WTC11 (cell line): ENCODE data around the gene BCKDHA. TPM values are rescaled to one million over a fixed set of nuclear protein-coding genes. Genes with fewer than 3 reads are reported as not detected.

Experiments
- ATF1 ChIP-seq: sonication (generic); formaldehyde crosslinking; IDR thresholded peaks from 2 replicates; pipeline ENCODE4 v1.8.1; 2023; ENCODE audit warnings: mild to moderate bottlenecking, moderate library complexity, missing genetic modification reagents
- FOXJ3 ChIP-seq: sonication (generic); formaldehyde crosslinking; IDR thresholded peaks from 2 replicates; pipeline ENCODE4 v1.9.0; 2021; ENCODE audit warnings: missing genetic modification reagents, mild to moderate bottlenecking, borderline replicate concordance
- FOXK1 ChIP-seq: sonication (generic); formaldehyde crosslinking; IDR thresholded peaks from 2 replicates; pipeline ENCODE4 v1.8.0; 2022; ENCODE audit warnings: mild to moderate bottlenecking, moderate library complexity, missing genetic modification reagents
- IRF2 ChIP-seq: sonication (generic); formaldehyde crosslinking; IDR thresholded peaks from 2 replicates; pipeline ENCODE4 v1.8.0; 2022; ENCODE audit warnings: low read depth, missing genetic modification reagents, borderline replicate concordance
- NR1H2 ChIP-seq: sonication (generic); formaldehyde crosslinking; IDR thresholded peaks from 2 replicates; pipeline ENCODE4 v1.9.0; 2021; ENCODE audit warnings: mild to moderate bottlenecking, moderate library complexity, missing genetic modification reagents
- total RNA-seq: library from RNA; stranded (reverse); gene quantifications from 3 replicates; pipeline ENCODE4 v1.2.3, GENCODE V29; 2021
- TF ChIP-seq, protein P1 (sequence below): fragments of 200-600 bp; IDR thresholded peaks from 2 replicates; pipeline ENCODE4 v1.8.0; 2022; ENCODE audit warnings: antibody characterized with exemption
- TF ChIP-seq, protein P2 (sequence below): sonication (generic); formaldehyde crosslinking; IDR thresholded peaks from 2 replicates; pipeline ENCODE4 v1.8.0; 2023; ENCODE audit warnings: missing genetic modification reagents, mild to moderate bottlenecking, borderline replicate concordance
- TF ChIP-seq, protein P3 (sequence below): fragments of 250-450 bp; sonication (Bioruptor Pico); IDR thresholded peaks from 2 replicates; pipeline ENCODE4 v1.9.0; 2021; ENCODE audit warnings: mild to moderate bottlenecking, borderline replicate concordance
- TF ChIP-seq, protein P4 (sequence below): sonication (generic); formaldehyde crosslinking; IDR thresholded peaks from 2 replicates; pipeline ENCODE4 v1.8.1; 2022; ENCODE audit warnings: low read depth, missing genetic modification reagents, borderline replicate concordance
- TF ChIP-seq, protein P5 (sequence below): sonication (generic); formaldehyde crosslinking; IDR thresholded peaks from 2 replicates; pipeline ENCODE4 v1.8.1; 2023; ENCODE audit warnings: mild to moderate bottlenecking, moderate library complexity, missing genetic modification reagents

Gene BCKDHA
- total RNA-seq, 1 experiment from 2014 or later, result 18.8 TPM

DNA sequence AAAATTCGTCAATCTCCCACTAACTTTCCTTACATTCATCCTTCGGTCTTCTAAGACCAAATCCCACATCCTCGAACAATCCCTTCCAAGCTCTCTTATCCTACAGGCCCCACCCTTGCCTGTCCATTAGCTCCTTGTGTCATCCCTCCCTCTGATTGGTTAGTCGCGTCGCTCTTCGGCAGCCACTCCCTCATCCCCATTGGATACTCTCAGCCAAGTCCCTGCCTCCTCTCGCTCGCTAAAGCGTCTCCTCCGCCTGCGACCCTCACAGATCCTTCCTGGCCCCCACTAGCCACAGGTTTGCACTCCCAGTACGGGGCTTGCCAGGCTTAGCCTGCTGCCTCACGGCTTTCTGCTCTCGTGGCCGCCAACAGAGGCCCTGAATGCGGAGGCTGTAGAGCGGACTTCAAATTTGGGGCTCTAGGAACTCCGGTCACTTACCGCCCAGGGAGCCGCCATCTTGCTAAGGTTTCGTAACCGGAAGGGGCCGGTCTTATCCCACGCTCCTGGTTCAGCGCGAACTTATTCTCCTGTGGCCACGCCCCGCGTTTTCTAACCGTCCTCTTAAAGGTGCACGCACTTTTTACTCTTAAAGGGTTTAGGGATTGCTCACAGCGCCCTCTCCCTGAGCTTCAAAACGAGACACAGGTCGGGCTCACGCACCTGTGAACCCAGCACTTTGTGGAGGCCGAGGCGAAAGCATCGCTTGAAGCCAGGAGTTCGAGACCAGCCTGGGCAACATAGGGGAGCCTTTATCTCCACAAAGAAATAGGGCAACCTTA, 42.0 kb downstream of the BCKDHA start, which contains the start of gene DMAC2 (continued):
- TF ChIP-seq, protein P1, sequence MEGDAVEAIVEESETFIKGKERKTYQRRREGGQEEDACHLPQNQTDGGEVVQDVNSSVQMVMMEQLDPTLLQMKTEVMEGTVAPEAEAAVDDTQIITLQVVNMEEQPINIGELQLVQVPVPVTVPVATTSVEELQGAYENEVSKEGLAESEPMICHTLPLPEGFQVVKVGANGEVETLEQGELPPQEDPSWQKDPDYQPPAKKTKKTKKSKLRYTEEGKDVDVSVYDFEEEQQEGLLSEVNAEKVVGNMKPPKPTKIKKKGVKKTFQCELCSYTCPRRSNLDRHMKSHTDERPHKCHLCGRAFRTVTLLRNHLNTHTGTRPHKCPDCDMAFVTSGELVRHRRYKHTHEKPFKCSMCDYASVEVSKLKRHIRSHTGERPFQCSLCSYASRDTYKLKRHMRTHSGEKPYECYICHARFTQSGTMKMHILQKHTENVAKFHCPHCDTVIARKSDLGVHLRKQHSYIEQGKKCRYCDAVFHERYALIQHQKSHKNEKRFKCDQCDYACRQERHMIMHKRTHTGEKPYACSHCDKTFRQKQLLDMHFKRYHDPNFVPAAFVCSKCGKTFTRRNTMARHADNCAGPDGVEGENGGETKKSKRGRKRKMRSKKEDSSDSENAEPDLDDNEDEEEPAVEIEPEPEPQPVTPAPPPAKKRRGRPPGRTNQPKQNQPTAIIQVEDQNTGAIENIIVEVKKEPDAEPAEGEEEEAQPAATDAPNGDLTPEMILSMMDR, result no peak
- TF ChIP-seq, protein P2, sequence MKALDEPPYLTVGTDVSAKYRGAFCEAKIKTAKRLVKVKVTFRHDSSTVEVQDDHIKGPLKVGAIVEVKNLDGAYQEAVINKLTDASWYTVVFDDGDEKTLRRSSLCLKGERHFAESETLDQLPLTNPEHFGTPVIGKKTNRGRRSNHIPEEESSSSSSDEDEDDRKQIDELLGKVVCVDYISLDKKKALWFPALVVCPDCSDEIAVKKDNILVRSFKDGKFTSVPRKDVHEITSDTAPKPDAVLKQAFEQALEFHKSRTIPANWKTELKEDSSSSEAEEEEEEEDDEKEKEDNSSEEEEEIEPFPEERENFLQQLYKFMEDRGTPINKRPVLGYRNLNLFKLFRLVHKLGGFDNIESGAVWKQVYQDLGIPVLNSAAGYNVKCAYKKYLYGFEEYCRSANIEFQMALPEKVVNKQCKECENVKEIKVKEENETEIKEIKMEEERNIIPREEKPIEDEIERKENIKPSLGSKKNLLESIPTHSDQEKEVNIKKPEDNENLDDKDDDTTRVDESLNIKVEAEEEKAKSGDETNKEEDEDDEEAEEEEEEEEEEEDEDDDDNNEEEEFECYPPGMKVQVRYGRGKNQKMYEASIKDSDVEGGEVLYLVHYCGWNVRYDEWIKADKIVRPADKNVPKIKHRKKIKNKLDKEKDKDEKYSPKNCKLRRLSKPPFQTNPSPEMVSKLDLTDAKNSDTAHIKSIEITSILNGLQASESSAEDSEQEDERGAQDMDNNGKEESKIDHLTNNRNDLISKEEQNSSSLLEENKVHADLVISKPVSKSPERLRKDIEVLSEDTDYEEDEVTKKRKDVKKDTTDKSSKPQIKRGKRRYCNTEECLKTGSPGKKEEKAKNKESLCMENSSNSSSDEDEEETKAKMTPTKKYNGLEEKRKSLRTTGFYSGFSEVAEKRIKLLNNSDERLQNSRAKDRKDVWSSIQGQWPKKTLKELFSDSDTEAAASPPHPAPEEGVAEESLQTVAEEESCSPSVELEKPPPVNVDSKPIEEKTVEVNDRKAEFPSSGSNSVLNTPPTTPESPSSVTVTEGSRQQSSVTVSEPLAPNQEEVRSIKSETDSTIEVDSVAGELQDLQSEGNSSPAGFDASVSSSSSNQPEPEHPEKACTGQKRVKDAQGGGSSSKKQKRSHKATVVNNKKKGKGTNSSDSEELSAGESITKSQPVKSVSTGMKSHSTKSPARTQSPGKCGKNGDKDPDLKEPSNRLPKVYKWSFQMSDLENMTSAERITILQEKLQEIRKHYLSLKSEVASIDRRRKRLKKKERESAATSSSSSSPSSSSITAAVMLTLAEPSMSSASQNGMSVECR (CRISPR knock-in tag), result no peak
- TF ChIP-seq IRF2 (CRISPR knock-in tag) (no peak), FOXK1 (CRISPR knock-in tag) (peak; percentile 35; the same call in 1 of the 2 replicates), FOXJ3 (CRISPR knock-in tag) (no peak), ATF1 (CRISPR knock-in tag) (no peak), NR1H2 (CRISPR knock-in tag) (no peak)
- TF ChIP-seq, protein P3, sequence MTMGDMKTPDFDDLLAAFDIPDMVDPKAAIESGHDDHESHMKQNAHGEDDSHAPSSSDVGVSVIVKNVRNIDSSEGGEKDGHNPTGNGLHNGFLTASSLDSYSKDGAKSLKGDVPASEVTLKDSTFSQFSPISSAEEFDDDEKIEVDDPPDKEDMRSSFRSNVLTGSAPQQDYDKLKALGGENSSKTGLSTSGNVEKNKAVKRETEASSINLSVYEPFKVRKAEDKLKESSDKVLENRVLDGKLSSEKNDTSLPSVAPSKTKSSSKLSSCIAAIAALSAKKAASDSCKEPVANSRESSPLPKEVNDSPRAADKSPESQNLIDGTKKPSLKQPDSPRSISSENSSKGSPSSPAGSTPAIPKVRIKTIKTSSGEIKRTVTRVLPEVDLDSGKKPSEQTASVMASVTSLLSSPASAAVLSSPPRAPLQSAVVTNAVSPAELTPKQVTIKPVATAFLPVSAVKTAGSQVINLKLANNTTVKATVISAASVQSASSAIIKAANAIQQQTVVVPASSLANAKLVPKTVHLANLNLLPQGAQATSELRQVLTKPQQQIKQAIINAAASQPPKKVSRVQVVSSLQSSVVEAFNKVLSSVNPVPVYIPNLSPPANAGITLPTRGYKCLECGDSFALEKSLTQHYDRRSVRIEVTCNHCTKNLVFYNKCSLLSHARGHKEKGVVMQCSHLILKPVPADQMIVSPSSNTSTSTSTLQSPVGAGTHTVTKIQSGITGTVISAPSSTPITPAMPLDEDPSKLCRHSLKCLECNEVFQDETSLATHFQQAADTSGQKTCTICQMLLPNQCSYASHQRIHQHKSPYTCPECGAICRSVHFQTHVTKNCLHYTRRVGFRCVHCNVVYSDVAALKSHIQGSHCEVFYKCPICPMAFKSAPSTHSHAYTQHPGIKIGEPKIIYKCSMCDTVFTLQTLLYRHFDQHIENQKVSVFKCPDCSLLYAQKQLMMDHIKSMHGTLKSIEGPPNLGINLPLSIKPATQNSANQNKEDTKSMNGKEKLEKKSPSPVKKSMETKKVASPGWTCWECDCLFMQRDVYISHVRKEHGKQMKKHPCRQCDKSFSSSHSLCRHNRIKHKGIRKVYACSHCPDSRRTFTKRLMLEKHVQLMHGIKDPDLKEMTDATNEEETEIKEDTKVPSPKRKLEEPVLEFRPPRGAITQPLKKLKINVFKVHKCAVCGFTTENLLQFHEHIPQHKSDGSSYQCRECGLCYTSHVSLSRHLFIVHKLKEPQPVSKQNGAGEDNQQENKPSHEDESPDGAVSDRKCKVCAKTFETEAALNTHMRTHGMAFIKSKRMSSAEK (CRISPR knock-in tag), result no peak
- TF ChIP-seq, protein P4, sequence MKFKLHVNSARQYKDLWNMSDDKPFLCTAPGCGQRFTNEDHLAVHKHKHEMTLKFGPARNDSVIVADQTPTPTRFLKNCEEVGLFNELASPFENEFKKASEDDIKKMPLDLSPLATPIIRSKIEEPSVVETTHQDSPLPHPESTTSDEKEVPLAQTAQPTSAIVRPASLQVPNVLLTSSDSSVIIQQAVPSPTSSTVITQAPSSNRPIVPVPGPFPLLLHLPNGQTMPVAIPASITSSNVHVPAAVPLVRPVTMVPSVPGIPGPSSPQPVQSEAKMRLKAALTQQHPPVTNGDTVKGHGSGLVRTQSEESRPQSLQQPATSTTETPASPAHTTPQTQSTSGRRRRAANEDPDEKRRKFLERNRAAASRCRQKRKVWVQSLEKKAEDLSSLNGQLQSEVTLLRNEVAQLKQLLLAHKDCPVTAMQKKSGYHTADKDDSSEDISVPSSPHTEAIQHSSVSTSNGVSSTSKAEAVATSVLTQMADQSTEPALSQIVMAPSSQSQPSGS, result no peak
- TF ChIP-seq, protein P5, sequence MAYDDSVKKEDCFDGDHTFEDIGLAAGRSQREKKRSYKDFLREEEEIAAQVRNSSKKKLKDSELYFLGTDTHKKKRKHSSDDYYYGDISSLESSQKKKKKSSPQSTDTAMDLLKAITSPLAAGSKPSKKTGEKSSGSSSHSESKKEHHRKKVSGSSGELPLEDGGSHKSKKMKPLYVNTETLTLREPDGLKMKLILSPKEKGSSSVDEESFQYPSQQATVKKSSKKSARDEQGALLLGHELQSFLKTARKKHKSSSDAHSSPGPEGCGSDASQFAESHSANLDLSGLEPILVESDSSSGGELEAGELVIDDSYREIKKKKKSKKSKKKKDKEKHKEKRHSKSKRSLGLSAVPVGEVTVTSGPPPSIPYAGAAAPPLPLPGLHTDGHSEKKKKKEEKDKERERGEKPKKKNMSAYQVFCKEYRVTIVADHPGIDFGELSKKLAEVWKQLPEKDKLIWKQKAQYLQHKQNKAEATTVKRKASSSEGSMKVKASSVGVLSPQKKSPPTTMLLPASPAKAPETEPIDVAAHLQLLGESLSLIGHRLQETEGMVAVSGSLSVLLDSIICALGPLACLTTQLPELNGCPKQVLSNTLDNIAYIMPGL (CRISPR knock-in tag), result no peak
